Sigmoid colon (tissue), 3 donors: Measurements from ENCODE around the gene PIK3R5.

ENCODE experiments used
- POLR2A ChIP-seq, 2 donors: fragments of 450-650 bp; IDR thresholded peaks; one replicate each; pipeline ENCODE4 v1.6.1; 2016; ENCODE audit warnings: antibody characterized with exemption in 2 of 2, mild to moderate bottlenecking in 2 of 2, moderate library complexity in 2 of 2
- TF ChIP-seq, protein P1 (sequence below), 4 experiments: fragments of 450-650 bp in 3 of 4; fragments of 200-600 bp in 1 of 4; IDR thresholded peaks; one replicate each; pipeline ENCODE4 v1.5.1; 2016 to 2019; ENCODE audit warnings: antibody characterized with exemption in 4 of 4, mild to moderate bottlenecking in 3 of 4, moderate library complexity in 2 of 4

- TF ChIP-seq POLR2A (IDR thresholded peaks at IDR 0.05) = no peak
- TF ChIP-seq, protein P1, sequence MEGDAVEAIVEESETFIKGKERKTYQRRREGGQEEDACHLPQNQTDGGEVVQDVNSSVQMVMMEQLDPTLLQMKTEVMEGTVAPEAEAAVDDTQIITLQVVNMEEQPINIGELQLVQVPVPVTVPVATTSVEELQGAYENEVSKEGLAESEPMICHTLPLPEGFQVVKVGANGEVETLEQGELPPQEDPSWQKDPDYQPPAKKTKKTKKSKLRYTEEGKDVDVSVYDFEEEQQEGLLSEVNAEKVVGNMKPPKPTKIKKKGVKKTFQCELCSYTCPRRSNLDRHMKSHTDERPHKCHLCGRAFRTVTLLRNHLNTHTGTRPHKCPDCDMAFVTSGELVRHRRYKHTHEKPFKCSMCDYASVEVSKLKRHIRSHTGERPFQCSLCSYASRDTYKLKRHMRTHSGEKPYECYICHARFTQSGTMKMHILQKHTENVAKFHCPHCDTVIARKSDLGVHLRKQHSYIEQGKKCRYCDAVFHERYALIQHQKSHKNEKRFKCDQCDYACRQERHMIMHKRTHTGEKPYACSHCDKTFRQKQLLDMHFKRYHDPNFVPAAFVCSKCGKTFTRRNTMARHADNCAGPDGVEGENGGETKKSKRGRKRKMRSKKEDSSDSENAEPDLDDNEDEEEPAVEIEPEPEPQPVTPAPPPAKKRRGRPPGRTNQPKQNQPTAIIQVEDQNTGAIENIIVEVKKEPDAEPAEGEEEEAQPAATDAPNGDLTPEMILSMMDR (IDR thresholded peaks at IDR 0.05) = no peak
These were observed 38.8 kb upstream of the PIK3R5 start for GRCh38 chr17:9004132-9004960.
